A549 treated with Mapracorat at 1 μM for 4 hours (cell line): ENCODE results near the gene TOP1. TPM values are rescaled to one million over a fixed set of nuclear protein-coding genes. Genes with fewer than 3 reads are reported as not detected.

Experiments used
- total RNA-seq: library from RNA; stranded (reverse); fragments of 200-300 nt; extraction: Qiagen RNA extraction; gene quantifications from 5 replicates; pipeline ENCODE4 v1.2.3, GENCODE V29; 2022

The TOP1 gene
- 134 to 193 TPM (median 166 TPM) in 5 replicates for total RNA-seq

GRCh38 chr20:41028359-41029149, at the start of gene TOP1:
Gene TOP1 (plus strand): TSS chr20:41028822. CDS start chr20:41029068, 246 bp downstream.

GRCh38 chr20:41136680-41137613, 108.3 kb downstream of the TOP1 start, which contains the start of gene PLCG1:
Gene PLCG1 (plus strand): TSS chr20:41137543. CDS start chr20:41137642, 99 bp downstream.

Other genes starting within 250 kb of the TOP1 start
- gene PLCG1, start 108.7 kb downstream of the TOP1 start, total RNA-seq, result 33.6 to 47.2 TPM (median 41.2 TPM) in 5 replicates